HG03175 (cell line): ENCODE results near the gene STUB1.
"Not testable (repeated sequence)": the region's sequence is repeated elsewhere in the genome, so short reads cannot be mapped to it uniquely, and the experiment has no call there.

Source experiments
- ATAC-seq: cut with Tn5 transposase; IDR thresholded peaks from one replicate; pipeline ENCODE4 v1.9.1; 2021; ENCODE audit warnings: mild to moderate bottlenecking, moderate library complexity; ENCODE audit not compliant: unreplicated experiment

Gene STUB1

DNA sequence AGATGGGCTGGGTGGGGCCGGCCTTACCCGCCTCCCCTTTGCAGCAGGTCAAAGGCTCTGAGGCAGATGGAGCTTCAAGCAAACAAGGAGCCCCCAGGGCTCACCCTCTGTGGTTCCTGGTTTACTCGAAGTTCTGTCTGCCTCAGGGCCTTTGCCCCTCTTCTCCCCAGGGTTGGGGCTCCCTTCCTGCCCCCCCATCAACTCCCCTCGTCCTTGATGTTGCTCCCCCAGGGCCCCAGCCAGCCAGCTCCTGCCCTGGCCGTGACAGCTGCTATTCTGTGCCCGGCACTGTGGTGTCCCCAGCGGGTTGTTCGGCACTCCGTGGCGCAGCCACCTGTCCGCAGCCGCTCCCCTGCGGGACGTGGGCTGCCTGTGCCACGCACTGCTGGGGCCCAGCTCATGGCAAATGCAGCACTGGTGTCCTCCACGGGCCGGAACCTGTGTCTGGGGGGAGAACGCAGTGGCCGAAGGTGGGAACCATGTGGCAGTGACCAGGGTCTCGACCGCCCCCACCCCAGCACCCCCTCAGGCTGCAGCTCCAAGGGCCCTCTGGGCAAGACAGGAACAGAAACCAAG is 30.4 kb downstream of the STUB1 start:
- no peak for ATAC-seq

DNA sequence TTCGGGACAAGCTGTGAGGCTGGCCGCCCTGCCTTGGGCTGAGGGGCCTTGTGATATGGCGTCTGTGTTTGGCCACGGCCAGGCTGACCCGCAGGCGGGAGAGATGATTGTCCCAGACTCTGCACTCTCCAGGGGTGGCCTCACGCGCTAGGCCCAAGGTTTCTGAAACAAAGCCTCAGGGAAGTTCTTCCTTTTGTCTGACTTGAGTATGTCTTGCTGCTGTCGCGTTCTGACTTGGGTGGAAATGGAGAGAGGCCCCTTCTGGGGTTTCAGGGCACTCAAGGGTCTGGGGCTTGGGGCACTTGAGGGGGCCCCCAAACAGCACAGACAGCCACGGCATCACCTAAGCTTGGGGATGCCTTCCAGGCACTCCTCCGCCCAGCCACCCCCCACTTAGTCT is 30.9 kb downstream of the STUB1 start:
- ATAC-seq, result no peak

DNA sequence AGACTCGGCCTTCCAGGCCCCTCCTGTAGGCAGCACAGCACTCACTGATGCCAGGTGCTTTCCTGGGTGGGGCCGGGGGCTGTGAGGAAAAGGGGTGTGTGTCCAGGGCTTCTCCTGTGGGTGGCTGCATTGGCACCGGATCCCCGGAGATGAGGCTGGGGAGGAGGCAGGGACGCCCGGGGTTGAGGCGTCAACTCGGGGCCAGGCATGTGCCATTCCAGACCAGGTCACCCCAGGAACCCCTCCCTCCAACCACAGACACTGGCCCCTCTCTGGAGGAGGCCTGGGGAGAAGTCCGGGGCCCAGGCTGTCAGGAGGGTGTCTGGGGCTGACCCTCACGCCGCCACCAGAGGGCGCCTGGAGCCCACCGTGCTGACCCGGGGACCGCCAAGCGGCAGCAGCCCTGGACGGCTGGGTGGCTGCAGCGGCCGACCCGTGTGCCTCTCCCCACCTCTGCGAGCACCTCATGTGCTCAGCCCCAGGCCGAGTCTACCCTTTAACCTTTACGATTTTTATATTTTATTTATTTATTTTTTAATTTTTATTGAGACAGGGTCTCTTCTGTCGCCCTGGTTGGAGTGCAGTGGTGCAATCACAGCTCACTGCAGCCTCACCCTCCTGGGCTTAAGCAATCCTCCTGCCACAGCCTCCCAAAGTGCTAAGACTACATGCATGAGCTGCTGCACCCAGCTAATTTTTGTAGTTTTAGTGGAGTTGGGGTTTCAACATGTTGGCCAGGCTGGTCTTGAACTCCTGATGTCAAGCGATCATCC is 31.5 kb downstream of the STUB1 start:
- no peak for ATAC-seq

DNA sequence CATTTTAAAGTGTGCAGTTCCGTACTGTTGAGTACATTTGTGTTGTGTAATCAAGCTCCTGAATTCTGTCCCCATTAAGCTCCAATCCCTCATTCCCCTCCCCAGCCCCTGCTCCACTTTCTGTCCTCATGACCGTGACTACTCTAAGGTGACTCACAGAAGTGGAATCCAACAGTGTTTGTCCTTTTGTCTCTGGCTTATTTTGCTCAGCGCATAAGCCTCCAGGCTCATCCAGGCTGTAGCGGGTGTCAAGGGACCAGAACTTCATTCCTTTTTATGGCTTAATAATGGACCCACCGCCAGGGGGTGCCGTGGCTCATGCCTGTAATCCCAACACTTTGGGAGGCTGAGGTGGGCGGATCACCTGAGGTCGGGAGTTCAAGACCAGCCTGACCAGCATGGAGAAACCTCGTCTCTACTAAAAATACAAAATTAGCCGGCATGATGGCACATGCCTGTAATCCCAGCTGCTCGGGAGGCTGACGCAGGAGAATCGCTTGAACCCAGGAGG is 32.6 kb downstream of the STUB1 start:
- ATAC-seq, result not testable (repeated sequence)

DNA sequence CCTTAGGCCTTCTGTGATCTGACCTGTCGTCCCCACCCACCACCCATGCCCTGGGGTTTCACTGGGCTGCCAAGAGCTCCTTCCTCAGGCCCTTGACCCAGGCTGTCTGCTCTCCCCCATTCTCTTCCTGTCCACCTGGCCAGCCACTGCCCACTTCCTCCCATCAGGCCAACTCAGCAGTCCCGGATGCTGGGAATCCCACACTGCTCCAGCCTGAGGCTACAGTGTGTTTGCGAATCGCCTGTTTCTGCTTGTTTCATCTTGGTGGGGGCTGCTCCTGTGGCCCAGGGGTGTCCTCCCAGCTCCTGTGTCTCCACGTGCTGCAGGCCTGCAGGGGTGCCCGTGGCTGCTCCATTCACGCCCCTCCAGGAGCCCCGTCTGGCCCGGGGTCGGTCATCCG is 33.9 kb downstream of the STUB1 start:
- ATAC-seq, result no peak

DNA sequence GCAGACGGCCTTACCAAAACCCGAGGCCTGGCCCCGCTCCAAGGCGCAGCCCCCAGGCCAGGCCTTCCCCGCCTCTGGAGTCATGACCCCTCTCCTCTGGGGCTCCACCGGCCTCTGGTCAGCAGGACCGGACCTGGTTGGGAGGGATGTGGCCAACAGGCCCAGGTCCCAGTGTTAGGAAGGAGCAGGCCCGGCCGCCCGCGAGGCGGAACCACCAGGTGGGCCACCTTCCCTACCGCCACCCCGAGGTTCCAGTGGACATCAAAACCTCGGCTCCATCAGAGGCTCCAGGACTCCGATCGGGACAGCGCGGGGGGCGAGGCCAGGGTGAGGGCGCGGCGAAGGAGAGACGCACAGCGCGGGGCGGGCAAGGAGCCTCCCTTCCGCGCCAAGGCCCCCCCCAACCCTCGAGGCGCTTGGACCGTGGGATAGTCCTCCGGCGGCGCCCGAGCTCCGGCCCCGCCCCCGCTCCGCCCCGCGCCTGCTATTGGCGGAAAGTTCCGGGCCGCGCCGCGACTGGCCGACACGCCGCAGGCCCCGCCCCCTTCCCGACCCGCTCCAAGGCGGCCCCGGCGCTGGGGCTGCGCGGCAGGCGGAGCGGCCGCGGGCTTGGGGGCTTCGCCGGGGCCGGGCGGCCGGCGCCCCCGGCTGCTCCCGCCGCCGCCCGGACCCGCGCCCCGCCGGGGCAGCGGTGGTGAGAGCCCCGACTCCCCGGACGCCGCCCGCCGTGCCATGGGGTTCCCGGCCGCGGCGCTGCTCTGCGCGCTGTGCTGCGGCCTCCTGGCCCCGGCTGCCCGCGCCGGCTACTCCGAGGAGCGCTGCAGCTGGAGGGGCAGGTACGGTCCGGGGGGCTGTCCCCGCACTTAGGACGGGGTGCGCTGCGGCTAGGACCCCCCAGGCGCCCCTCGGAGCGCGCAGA is 34.6 kb downstream of the STUB1 start, which contains the start of gene METRN:
Gene METRN, plus strand, starts transcription at position 561 of the 919 bp plus-strand sequence. Its CDS starts 172 bp downstream, at position 733.
- peak; percentile 75 for ATAC-seq

DNA sequence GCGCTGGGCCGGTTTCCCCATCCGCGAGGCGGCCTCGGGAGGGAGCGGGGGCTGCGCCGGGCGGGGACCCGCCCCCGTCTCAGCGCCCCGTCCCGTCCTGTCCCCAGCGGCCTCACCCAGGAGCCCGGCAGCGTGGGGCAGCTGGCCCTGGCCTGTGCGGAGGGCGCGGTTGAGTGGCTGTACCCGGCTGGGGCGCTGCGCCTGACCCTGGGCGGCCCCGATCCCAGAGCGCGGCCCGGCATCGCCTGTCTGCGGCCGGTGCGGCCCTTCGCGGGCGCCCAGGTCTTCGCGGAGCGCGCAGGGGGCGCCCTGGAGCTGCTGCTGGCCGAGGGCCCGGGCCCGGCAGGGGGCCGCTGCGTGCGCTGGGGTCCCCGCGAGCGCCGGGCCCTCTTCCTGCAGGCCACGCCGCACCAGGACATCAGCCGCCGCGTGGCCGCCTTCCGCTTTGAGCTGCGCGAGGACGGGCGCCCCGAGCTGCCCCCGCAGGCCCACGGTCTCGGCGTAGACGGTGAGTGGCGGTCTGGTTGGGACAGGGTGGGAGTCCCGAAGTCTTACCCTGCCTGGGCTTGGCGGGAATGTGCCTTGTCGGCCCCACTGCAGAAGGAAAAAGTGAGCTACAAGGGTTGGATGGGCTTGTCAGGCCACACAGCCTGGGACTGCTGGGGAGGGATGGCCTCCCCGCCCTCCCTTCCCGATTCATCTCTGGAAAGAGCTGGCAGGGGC is 35.4 kb downstream of the STUB1 start:
- ATAC-seq, result peak; percentile 9

DNA sequence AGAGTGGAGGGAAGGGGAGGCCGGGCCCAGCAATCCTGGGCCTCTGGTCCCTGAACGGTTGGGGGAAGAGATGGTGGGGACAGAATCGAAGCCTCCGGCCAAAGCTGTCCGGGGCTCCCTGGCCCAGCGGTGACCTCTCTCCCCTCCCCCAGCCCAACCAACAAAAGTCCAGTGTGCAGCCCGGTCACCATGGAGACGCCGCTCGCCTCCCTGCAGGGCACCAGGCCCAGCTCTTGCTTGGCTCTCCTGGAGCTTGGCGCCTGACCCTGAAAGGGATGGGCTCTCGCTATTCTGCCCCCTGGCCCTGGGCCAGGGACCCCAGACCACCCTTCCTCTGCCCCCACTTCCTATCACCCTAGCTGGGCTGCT is 36.0 kb downstream of the STUB1 start:
- ATAC-seq, result no peak

DNA sequence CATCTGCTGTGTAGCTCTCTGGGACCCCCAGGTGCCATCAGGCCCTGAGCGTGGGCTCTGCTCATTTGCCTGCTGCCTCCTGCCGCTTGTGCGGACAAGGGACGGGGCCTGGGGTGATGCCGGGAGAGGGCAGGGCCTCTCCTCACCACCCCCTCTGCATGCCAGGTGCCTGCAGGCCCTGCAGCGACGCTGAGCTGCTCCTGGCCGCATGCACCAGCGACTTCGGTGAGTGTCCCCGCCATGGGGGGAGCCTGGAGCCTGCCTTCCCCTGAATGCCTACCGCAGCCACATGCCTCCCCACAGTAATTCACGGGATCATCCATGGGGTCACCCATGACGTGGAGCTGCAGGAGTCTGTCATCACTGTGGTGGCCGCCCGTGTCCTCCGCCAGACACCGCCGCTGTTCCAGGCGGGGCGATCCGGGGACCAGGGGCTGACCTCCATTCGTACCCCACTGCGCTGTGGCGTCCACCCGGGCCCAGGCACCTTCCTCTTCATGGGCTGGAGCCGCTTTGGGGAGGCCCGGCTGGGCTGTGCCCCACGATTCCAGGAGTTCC is 36.6 kb downstream of the STUB1 start:
- no peak for ATAC-seq

DNA sequence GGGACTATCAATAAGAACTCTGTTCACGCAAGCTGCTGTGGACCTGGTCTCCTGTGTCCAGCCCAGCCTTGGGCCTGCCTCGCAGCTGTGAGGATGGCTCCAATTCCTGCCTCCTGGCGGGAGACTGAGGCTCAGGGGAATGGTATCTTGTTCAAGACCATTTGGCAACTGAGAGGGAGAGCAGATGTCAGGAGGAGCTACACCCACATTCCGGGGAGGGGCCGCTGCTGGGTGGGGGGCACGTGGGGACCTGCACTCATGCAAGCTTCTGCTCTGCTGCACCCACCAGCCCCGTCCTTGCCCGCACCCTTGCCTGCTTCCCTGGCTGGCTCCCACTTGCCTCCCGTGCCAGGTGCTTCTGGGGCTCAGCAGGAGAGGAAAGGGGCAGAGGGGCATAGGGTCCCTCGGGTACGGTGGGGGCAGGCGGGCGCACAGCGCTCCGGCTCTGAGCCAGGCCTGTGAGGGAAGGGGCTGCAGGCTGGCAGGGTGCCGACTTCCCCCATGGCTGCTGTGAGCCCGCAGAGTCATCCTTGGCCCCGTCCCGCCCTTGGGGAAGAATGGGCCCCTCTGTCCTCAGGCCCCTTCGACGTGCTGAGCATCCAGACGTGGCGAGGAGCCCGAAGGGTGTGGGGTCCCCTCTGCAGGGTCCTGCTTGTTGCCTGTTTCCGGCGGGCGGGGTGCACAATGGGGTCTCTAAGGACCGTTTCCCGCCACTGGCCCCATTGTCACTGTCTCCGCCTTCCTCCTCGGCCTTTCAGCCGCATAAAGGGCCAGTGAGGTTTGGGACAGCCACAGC is 37.4 kb downstream of the STUB1 start:
- ATAC-seq, result no peak

DNA sequence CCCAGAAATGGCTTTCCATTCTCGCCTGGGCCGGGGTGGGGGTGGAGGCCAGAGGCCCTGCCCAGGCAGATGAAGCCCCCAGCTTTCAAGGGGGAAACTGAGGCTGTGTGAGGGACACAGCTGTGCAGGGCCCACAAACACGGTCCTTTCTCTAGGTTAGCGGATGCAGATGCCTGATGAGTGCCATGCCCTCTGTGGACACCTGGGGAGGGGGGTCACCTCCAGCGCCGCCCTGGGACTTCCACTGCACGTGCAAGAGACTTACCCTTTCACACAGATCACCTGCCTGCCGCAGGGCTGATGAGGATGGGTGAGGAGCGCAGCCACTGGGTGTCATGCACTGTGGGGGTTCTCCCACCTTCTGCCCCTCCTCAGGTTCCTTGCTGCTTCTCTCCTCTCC is 38.2 kb downstream of the STUB1 start:
- no peak for ATAC-seq

DNA sequence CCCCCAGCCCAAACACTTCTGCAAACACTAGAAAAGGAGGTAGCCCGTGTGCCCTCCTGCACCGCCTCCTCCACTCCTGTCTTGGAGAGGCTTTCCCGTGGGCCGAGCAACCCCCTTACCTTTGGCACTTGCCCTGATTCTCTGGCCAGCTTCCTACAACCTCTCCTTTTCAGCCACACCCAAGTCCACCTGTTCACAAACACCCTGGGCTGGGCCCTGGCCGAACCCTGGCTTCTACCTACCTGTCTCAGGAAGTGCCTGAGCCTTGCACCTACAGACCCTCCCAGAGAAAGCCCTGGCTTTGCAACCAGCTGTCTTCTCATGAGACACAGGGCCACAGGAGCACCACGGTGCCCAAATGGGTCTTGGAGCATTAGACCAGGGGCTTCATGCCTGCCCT is 38.7 kb downstream of the STUB1 start:
- no peak for ATAC-seq

DNA sequence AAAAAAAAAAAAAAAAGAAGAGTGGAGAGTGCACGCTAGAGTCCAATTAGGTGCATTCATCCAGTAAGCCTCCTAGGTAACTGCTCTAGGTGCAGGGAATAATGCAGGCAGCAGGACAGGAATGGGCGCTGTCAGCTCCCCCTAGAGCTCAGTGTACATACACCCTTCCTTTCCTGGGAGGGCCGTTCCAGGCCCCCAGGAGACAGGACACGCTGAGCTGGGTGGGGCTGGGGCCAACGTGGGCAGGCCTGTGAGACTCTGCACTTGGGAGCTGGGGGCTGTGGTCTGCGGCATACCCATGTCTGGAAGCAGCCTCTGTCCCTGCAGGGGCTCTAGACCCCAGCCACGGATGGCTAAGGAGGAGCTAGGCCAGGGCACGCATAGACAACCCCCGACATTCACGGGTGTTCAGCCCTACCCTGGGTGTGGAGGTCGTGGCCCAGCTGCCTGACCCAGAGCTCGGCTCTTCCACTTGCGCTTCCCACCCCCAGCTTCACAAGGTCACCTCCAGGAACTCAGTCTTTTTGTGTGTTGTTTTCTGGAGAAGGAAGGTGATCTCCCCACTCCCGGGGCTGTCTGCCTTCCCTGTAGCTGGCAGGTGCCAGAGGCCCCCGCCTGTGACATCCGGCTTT is 39.7 kb downstream of the STUB1 start:
- no peak for ATAC-seq

DNA sequence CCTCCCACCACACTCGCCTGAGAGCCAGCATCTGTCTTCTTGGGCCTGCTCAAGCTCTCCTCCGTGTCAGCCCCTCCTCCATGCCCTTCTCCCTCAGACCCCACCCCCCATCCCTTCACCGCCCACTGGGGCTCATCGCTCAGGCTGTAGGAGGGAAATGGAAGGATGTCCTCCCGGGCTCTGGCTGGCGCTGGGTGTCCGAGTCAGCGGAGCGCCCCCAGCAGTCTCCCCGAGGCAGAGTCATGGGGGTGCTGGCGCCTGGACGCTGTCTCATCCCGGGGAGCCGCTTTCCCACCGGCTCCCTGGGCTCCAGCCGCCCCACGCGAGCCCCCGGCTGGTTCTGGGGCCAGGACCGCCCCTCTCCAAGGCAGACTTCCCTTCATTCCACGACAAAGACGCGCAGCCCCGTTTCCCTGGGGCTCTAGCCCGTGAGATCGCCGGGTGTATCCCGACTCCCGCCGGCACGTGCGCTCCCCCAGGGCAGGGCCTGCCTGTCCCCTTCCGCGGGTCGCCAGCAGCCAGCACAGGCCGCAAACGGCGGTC is 40.3 kb downstream of the STUB1 start:
- ATAC-seq, result peak; percentile 26

DNA sequence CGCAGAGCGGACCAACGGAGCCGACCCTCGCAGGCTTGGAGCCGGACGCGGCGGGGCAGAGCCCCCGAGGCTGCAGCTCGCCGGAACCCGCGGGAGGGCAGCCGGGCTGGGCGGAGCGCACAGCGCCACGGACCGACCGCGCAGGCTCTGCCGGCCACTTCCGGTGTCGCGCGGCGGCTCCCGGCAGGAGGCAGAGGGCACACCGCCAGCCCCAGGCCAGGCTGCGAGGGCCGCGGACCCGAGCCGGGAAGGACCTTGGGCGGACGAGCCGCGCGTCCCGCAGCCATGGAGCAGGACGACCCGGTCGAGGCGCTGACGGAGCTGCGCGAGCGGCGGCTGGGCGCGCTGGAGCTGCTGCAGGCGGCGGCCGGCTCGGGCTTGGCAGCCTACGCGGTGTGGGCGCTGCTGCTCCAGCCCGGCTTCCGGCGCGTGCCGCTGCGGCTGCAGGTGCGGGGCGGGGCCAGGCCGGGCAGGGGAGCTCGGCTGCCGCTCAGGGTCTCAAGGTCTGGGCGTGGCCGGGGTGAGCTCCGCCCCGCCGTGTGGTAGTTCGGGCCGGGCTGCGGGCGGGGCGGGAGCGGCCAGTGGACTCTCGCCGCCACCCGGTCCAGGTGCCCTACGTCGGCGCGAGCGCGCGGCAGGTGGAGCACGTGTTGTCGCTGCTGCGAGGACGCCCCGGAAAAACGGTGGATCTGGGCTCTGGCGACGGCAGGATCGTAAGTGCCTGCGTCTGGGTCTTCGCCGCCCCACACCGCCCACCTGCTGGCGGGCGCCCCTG is 41.0 kb downstream of the STUB1 start, which contains the start of gene ANTKMT:
Gene ANTKMT, plus strand, starts transcription at position 157 of the 775 bp plus-strand sequence. Its CDS starts 129 bp downstream, at position 286.
- peak; percentile 66 for ATAC-seq

DNA sequence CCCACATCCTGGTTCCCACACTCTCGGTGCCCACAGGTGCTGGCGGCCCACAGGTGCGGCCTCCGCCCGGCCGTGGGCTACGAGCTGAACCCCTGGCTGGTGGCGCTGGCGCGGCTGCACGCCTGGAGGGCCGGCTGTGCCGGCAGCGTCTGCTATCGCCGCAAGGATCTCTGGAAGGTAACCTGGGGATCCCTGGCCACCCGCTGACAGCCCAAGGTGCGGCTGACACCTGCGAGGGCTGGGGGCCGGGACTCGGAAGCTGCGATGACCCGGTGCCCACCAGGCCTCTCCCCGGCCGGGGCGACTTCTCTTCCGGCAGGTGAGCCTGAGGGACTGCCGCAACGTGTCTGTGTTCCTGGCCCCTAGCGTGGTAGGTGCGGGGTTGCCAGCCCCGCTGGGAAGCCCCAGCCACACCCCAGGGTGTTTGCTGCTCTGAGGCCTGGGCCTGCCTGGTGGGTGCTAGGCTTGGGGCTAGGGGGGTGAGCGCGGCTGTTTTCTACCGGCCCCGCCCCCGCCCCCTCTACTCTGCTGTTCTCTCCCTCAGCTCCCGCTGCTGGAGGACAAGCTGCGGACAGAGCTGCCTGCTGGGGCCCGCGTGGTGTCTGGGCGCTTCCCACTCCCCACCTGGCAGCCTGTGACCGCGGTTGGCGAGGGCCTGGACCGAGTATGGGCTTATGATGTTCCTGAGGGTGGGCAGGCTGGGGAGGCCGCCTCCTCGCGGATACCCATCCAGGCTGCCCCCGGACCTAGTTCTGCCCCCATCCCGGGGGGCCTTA is 41.7 kb downstream of the STUB1 start:
- no peak for ATAC-seq
